ENCODE results near the gene HOXD11. TPM values are rescaled to one million over a fixed set of nuclear protein-coding genes. Genes with fewer than 3 reads are reported as not detected.

HOXD11 gene
- total and polyA plus RNA-seq, 7 donors = not detected

- Histone ChIP-seq H3K9me3 (no peaks in the 10 kb centered on the region), H3K4me1 (peaks cover 4% of the 10 kb centered on the region), H3K4me3 (no peak overlapping the region), H3K36me3 (ENCODE audit: insufficient read depth in 1 of 2, low read depth in 1 of 2) (no peaks in the 10 kb centered on the region), H3K27me3 (ENCODE audit: insufficient read depth in 3 of 3, low read length in 2 of 3) (peaks cover 2 to 99% (median 69%) of the 10 kb centered on the region in 3 donors), H3K27ac (no peak overlapping the region)
- intact Hi-C loops (cut with DNase I) = loop anchor here in 1 of 2 donors (5.0 kb wide), 1 partner anchor 33 kb away; no protein-coding TSS in a partner anchor
- DNase-seq (no peak), ATAC-seq (no peak)
- 44 to 51% (median 49%) methylated on average over 4 of the region's 4 CpGs for WGBS, 3 donors
- TF ChIP-seq, protein P1, sequence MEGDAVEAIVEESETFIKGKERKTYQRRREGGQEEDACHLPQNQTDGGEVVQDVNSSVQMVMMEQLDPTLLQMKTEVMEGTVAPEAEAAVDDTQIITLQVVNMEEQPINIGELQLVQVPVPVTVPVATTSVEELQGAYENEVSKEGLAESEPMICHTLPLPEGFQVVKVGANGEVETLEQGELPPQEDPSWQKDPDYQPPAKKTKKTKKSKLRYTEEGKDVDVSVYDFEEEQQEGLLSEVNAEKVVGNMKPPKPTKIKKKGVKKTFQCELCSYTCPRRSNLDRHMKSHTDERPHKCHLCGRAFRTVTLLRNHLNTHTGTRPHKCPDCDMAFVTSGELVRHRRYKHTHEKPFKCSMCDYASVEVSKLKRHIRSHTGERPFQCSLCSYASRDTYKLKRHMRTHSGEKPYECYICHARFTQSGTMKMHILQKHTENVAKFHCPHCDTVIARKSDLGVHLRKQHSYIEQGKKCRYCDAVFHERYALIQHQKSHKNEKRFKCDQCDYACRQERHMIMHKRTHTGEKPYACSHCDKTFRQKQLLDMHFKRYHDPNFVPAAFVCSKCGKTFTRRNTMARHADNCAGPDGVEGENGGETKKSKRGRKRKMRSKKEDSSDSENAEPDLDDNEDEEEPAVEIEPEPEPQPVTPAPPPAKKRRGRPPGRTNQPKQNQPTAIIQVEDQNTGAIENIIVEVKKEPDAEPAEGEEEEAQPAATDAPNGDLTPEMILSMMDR (IDR thresholded peaks at IDR 0.05) = no peak
These were observed 2.9 kb downstream of the HOXD11 start for GRCh38 chr2:176109946-176110345.

DNA sequence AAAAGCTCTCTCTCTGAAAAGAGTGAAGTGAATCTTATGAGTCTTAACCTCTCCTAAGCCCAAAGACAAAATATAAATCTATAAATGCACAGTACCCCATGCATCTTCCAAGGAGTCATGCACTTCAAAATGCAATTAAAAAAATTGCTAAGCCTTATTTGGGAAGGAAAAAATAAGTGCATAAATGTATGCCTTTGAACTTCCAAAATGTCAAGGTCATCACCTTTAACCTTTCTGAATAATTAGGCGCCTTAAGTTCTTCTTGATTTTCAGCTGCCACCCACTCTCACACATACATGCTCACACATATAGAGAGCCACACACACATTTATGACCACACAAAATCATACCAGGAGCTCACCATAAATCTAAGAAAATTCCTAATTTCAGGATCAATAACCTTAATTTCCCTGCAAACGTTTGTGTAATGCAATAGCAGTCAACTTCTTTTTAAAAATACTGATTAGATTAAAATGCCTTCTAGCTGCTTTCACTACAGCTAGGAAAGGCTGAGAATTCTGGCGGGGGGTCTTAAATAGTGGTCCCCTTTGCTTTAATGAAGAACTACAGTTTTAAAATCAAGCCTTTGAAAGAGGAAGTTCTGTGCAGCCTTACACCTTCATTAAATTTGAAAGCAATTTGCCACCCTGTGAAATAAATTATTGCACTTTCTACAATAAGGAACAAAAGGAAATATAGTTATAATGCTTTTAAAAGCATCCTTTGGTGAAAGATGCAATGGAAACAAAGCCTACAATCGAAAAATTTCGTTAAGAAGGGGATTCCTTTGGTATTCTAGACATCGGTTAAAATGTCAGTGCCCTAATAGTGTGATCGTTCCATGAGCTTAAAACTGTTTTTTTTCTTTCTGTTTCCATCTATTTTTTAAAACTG, 3.6 kb downstream of the HOXD11 start:
- H3K36me3 ChIP-seq (ENCODE audit: insufficient read depth in 1 of 2, low read depth in 1 of 2) = no peaks in the 10 kb centered on the region
- no peak for ATAC-seq
- TF ChIP-seq, protein P1 (IDR thresholded peaks at IDR 0.05) = no peak
- H3K27me3 ChIP-seq (ENCODE audit: insufficient read depth in 3 of 3, low read length in 2 of 3) = peaks cover 2 to 99% (median 64%) of the 10 kb centered on the region in 3 donors
- no peak overlapping the region for H3K4me3 ChIP-seq
- no peaks in the 10 kb centered on the region for H3K9me3 ChIP-seq
- no peak overlapping the region for H3K27ac ChIP-seq
- DNase-seq = no peak
- WGBS, 3 donors = 31 to 32% (median 32%) methylated on average over 7 of the region's 7 CpGs
- intact Hi-C loops (cut with DNase I) = loop anchor here in 1 of 2 donors (5.0 kb wide), 1 partner anchor 33 kb away; no protein-coding TSS in a partner anchor
- peaks cover 4% of the 10 kb centered on the region for H3K4me1 ChIP-seq

- intact Hi-C loops (cut with DNase I) = loop anchor here in 1 of 2 donors (5.0 kb wide), 1 partner anchor 34 kb away; no protein-coding TSS in a partner anchor
- TF ChIP-seq, protein P1 (IDR thresholded peaks at IDR 0.05) = peak; percentile 60
- peaks cover 2 to 99% (median 64%) of the 10 kb centered on the region in 3 donors for H3K27me3 ChIP-seq (ENCODE audit: insufficient read depth in 3 of 3, low read length in 2 of 3)
- peaks cover 5% of the 10 kb centered on the region for H3K4me1 ChIP-seq
- H3K4me3 ChIP-seq = no peak overlapping the region
- no peaks in the 10 kb centered on the region for H3K36me3 ChIP-seq (ENCODE audit: insufficient read depth in 1 of 2, low read depth in 1 of 2)
- WGBS, 3 donors = 4% methylated on average over 16 of the region's 16 CpGs
- H3K9me3 ChIP-seq = no peaks in the 10 kb centered on the region
- ATAC-seq = peak in 3 of 4 donors; percentile 36 to 54 (median 43)
- no peak overlapping the region for H3K27ac ChIP-seq
- DNase-seq = no peak
These were observed 4.2 kb downstream of the HOXD11 start for GRCh38 chr2:176111309-176111663.

DNA sequence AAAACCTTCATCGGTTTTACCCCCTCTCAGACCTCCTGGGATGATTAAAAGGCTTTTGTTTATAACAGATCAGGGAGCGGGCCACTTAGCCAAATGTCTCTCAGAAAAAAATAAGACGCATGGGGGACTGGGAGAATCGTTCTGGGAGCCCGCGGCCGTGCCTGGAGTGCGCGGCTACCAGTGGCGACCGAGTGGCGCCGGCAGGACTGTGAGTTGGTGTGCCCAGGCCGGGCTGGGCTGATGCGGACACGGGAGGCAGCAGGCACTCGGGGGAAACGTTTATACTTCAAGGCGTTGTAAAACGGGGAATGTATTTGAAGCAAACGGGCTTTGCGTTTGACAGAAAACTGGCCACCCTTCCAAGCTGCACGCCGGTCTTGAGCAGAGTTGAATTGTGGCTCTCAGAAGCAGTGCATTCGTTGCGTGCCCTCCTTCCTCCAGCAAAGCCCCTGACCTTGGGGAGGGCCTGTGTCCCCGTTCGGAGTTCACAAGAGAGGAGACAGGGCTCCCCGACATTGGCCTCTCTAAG, 4.8 kb downstream of the HOXD11 start:
- TF ChIP-seq, protein P1 (IDR thresholded peaks at IDR 0.05) = no peak
- ATAC-seq = no peak
- Histone ChIP-seq H3K27ac (no peak overlapping the region), H3K27me3 (ENCODE audit: insufficient read depth in 3 of 3, low read length in 2 of 3) (peaks cover 4 to 99% (median 66%) of the 10 kb centered on the region in 3 donors), H3K4me3 (no peak overlapping the region), H3K4me1 (peaks cover 6% of the 10 kb centered on the region), H3K9me3 (no peaks in the 10 kb centered on the region), H3K36me3 (ENCODE audit: insufficient read depth in 1 of 2, low read depth in 1 of 2) (no peaks in the 10 kb centered on the region)
- DNase-seq = no peak
- 10 to 13% (median 12%) methylated on average over 29 of the region's 29 CpGs for WGBS, 3 donors
- intact Hi-C loops (cut with DNase I) = loop anchor here in 1 of 2 donors (5.0 kb wide), 1 partner anchor 35 kb away; no protein-coding TSS in a partner anchor

Data from psoas muscle (tissue), 8 donors.